Mucosa of stomach (tissue), 1 donor: ENCODE measurements around the gene DMP1.
"Not testable (repeated sequence)": the region's sequence is repeated elsewhere in the genome, so short reads cannot be mapped to it uniquely, and the experiment has no call there.

Source experiments
- H3K27me3 ChIP-seq: one replicate; pipeline ENCODE4 v1.7.0; 2013; ENCODE audit warnings: mild to moderate bottlenecking, low read length; ENCODE audit not compliant: control insufficient read depth, insufficient read depth
- H3K36me3 ChIP-seq: one replicate; pipeline ENCODE4 v1.7.0; 2013; ENCODE audit warnings: low read length; ENCODE audit not compliant: control insufficient read depth, insufficient read depth
- H3K4me1 ChIP-seq: one replicate; pipeline ENCODE4 v1.7.0; 2013; ENCODE audit warnings: mild to moderate bottlenecking, low read length; ENCODE audit not compliant: control insufficient read depth, insufficient read depth
- H3K4me3 ChIP-seq: one replicate; pipeline ENCODE4 v1.7.0; 2013; ENCODE audit warnings: low read length
- H3K9ac ChIP-seq: one replicate; pipeline ENCODE4 v1.7.0; 2013; ENCODE audit warnings: mild to moderate bottlenecking, low read length, moderate library complexity
- H3K9me3 ChIP-seq: one replicate; pipeline ENCODE4 v1.7.0; 2013; ENCODE audit warnings: mild to moderate bottlenecking, low read length, moderate library complexity; ENCODE audit not compliant: control insufficient read depth
- donor health status: Pancreatic carcinoma.

The DMP1 gene

GRCh38 chr4:87690947-87691346 lies 40.9 kb downstream of the DMP1 start:
- H3K9ac ChIP-seq, H3K27me3 ChIP-seq, H3K4me1 ChIP-seq, H3K4me3 ChIP-seq, H3K36me3 ChIP-seq, H3K9me3 ChIP-seq: not testable (repeated sequence)

DNA sequence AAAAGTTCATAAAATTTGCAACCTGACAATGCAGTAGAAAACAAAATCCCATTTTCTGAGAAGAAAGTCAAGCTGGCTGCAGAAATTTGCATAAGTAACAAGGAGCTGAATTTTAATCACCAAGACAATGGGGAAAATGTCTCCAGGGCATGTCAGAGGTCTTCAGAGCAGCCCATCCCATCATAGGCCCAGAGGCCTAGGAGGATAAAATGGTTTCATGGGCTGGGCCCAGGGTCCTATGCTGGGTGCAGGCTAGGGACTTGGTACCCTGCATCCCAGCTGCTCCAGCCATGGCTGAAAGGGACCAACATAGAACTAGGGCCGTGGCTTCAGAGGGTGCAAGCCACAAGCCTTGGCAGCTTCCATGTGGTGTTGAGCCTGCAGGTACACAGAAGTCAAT lies 42.0 kb downstream of the DMP1 start:
- H3K9ac ChIP-seq, H3K36me3 ChIP-seq, H3K4me1 ChIP-seq, H3K4me3 ChIP-seq, H3K9me3 ChIP-seq, H3K27me3 ChIP-seq: not testable (repeated sequence)

DNA sequence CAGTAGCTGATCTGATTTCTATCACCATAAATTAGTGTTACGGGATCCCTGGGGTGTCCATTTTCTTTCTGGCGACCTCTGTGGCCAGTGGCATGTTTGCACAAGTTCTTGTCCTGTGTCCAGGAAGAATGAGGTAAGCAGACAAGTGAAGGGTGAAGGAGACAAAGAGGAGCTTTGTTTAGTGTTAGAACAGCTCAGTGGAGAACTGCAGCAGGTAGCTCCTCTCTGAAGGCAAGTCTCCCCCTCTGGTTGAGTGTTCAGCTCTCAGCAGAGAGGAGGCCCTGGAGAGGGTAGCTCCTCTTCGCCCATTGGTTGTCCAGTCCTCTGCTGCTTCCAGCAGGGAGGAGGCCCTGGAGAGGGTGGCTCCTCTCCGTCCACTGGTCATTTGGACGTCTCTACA lies 47.2 kb downstream of the DMP1 start:
- Histone ChIP-seq H3K27me3 (no peaks in the 10 kb centered on the region), H3K36me3 (no peaks in the 10 kb centered on the region), H3K4me1 (no peaks in the 10 kb centered on the region), H3K4me3 (no peak overlapping the region), H3K9me3 (no peaks in the 10 kb centered on the region), H3K9ac (no peak overlapping the region)

DNA sequence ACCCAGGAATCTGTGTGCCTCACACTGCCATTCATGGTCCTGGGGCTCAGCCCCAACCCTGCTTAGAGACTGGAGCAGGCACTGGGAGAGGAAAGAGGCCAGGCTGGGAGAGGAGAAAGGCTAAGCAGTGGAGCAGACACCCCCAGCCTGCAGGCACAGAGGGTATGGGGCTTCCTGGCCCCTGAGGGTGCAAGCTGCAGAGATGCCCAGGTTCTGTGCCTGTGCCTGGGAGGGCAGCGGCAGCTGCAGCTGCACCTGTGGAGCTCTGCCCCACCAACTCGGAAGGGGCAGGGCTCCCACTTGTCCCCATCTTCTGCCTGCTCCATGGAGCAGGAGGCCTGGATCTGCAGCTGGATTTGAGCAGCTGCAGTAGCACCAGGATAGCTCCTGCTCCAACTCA lies 47.9 kb downstream of the DMP1 start:
- no peaks in the 10 kb centered on the region for H3K36me3 ChIP-seq
- H3K4me1 ChIP-seq: no peaks in the 10 kb centered on the region
- no peaks in the 10 kb centered on the region for H3K27me3 ChIP-seq
- no peak overlapping the region for H3K9ac ChIP-seq
- no peak overlapping the region for H3K4me3 ChIP-seq
- no peaks in the 10 kb centered on the region for H3K9me3 ChIP-seq

DNA sequence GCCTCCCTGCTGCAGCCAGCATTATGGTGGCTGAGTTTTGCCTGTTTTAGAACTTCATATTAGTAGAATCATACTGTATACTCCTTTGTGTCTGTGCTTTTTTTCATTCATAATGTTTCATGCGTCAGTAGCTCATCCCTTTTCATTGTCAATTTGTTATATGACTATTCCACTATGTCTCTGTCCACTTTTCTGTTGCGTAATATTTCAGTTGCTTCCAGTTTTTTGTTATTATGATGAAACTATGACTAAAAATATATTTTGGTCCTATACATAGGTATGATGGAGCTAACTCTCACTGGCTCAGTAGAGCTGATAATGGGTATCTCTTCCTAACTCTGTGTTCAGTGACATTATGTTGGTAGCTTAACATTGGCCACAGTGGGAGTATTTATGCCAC lies 48.3 kb downstream of the DMP1 start:
- Histone ChIP-seq H3K36me3 (no peaks in the 10 kb centered on the region), H3K4me3 (no peak overlapping the region), H3K9me3 (no peaks in the 10 kb centered on the region), H3K4me1 (no peaks in the 10 kb centered on the region), H3K27me3 (no peaks in the 10 kb centered on the region), H3K9ac (no peak overlapping the region)

DNA sequence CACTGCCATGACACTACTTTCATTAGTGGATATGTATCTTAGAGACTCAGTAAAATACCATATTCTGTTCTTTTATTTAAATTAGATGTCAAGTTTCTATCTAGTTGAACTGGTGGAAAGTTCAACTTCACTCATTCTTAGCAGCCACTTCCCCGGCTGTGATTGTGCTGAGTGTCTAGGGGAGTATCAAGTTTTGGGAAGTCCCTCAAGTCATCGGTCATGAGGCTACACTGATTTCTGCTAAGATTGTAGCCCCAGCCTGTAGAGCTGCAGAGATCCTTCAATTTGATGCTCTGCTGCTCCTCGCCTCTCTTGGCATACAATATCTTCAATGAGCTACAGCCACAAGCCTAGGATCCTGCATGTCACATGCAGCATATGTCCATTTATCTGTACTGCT lies 53.9 kb downstream of the DMP1 start:
- no peaks in the 10 kb centered on the region for H3K4me1 ChIP-seq
- no peaks in the 10 kb centered on the region for H3K9me3 ChIP-seq
- no peak overlapping the region for H3K9ac ChIP-seq
- H3K36me3 ChIP-seq: no peaks in the 10 kb centered on the region
- H3K27me3 ChIP-seq: no peaks in the 10 kb centered on the region
- no peak overlapping the region for H3K4me3 ChIP-seq

DNA sequence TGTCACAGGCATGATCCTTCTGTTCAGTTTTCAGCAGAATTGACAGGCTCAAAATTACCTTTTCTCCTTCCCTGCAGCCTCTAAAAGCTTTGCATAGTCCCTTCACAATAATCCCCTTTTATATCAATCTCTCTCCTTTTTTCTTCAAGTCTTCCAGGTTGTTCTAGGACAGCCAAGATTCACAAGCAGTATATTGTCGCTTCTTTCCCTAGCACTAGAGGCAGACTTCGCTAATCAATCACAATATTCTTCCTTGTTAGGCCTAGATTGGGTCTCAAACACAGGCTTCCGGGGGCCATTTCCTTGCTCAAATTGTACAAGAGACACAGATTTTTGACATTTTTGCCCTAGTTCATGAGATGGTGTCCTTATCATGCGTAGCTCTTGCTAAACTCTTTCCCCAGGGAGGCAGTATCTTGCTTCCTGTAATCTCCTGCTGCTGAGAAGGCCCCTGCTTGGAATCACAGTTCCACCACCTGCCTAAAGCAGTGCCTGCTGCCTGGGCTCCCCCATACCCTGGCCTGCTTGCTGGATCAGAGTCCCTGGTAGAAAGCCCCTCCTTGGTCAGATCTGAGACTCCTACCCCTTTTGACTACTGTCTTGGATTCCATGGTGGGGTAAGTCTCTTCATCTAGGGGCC lies 57.3 kb downstream of the DMP1 start:
- Histone ChIP-seq H3K4me3 (no peak overlapping the region), H3K36me3 (no peaks in the 10 kb centered on the region), H3K9ac (no peak overlapping the region)

More for the DNA sequence above, 57.3 kb downstream of the DMP1 start:
- Histone ChIP-seq H3K9me3 (no peaks in the 10 kb centered on the region), H3K4me1 (no peaks in the 10 kb centered on the region), H3K27me3 (no peaks in the 10 kb centered on the region)
